Activated T-cell treated with anti-CD3 and anti-CD28 coated beads, Interleukin-2, amount 50 U/mL, for 4 hours (primary cell): ENCODE measurements around the gene OPTC. TPM values are rescaled to one million over a fixed set of nuclear protein-coding genes. Genes with fewer than 3 reads are reported as not detected.

Experiments
- ATAC-seq, 2 donors: fragments of 200-7000 bp; cut with Tn5 transposase; one replicate each; pipeline ENCODE4 v1.10.0; 2021
- DNase-seq: peaks from one replicate; pipeline ENCODE4 v3.0.0-alpha.2; 2020
- H3K27me3 Mint-ChIP-seq: one replicate; pipeline ENCODE4 v1.8.0; 2021; ENCODE audit warnings: low read depth, mixed read lengths
- H3K36me3 Mint-ChIP-seq: one replicate; pipeline ENCODE4 v1.8.0; 2022; ENCODE audit warnings: mixed read lengths; ENCODE audit not compliant: insufficient read depth
- H3K4me1 Mint-ChIP-seq: one replicate; pipeline ENCODE4 v1.8.0; 2021; ENCODE audit warnings: low read depth, mixed read lengths
- H3K4me3 Mint-ChIP-seq: one replicate; pipeline ENCODE4 v1.8.0; 2021; ENCODE audit warnings: mild to moderate bottlenecking, moderate library complexity, mixed read lengths
- H3K9me3 Mint-ChIP-seq: one replicate; pipeline ENCODE4 v1.8.0; 2021; ENCODE audit warnings: mixed read lengths
- total RNA-seq, 3 donors: library from RNA; stranded (reverse); gene quantifications; one replicate each; pipeline ENCODE4 v1.2.1, GENCODE V29; 2021

Gene OPTC
- total RNA-seq, 3 donors from 2014 or later = not detected

DNA sequence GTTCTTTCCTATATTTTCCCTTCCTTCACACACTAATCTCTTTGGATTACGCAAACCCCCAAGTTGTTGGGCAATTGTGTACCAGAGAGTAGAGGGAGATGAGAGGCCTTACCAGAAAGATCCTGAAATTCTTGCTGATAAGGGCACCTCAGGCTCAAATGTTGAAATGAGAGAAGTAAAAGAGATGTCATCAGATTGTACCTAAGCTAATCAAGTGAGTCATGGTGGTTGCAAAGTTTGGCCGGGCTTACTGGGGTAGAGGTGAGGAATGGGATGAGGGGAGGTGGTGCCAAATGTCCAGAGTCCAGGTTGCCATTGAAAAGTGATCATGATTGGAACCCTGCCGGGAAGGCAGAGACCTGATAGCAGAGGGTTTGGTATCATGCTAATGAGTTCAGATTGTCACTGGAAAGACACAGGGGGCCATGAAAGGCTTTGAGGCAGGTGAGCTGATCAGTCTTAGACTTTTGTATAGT lies 43.1 kb downstream of the OPTC start:
- H3K9me3 Mint-ChIP-seq = no peaks in the 10 kb centered on the region
- no peaks in the 10 kb centered on the region for H3K27me3 Mint-ChIP-seq
- H3K4me3 Mint-ChIP-seq = no peak overlapping the region
- H3K36me3 Mint-ChIP-seq = no peaks in the 10 kb centered on the region
- DNase-seq = no peak
- ATAC-seq = no peak
- no peaks in the 10 kb centered on the region for H3K4me1 Mint-ChIP-seq

DNA sequence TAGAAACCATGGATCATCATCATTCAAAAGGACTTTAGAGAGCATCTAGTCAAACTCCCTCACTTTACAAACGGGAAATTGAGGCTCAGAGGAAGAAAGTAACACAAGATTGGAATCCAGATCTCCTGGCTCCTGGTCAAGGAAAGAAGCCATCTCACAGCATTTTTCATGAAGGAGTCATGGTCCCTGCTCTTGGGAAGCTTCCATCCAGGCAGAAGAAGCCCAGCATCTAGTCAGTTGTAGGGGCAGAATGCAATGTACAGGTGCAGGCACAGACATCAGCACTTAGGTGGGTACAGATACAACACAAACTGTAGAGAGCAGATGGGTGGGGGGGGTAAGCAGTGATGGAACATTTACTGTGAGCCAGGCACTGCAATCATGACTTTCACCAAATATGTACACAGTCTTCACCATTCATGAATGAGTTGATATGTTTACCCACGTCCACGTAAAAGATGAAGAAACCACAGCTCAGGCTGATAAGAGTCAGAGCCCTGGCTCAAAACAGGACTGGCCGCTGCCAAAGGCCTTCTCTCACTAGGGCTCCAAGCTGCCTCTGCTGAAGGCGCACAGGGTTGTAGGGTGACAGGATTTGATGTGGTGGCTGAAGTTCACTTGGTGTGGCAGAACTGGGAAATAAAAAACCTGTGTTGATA lies 44.0 kb downstream of the OPTC start:
- H3K36me3 Mint-ChIP-seq = no peaks in the 10 kb centered on the region
- DNase-seq (no peak), ATAC-seq (no peak)
- no peaks in the 10 kb centered on the region for H3K4me1 Mint-ChIP-seq
- H3K27me3 Mint-ChIP-seq = no peaks in the 10 kb centered on the region
- no peaks in the 10 kb centered on the region for H3K9me3 Mint-ChIP-seq
- H3K4me3 Mint-ChIP-seq = no peak overlapping the region

DNA sequence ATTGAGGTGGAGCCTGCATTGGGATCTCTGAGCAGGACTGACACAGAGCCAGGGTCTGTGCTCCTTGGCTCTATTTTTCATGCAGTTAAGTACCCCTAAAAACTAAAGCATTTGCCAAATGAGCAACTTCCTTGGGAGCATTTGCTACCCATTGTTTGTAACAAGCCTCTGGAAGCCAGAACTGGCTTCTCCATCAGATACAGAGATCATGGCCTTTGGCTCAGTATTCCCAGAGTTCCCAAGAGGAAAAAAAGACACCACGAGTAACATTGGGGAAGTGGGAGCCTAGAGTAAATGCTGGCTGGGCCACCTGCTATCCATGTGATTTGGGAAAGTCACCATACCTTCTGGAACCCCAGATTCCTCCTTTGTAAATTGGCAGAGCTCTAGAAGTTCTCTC lies 44.8 kb downstream of the OPTC start:
- no peaks in the 10 kb centered on the region for H3K4me1 Mint-ChIP-seq
- H3K9me3 Mint-ChIP-seq = no peaks in the 10 kb centered on the region
- no peaks in the 10 kb centered on the region for H3K27me3 Mint-ChIP-seq
- H3K4me3 Mint-ChIP-seq = no peak overlapping the region
- no peak for ATAC-seq
- no peaks in the 10 kb centered on the region for H3K36me3 Mint-ChIP-seq
- no peak for DNase-seq

DNA sequence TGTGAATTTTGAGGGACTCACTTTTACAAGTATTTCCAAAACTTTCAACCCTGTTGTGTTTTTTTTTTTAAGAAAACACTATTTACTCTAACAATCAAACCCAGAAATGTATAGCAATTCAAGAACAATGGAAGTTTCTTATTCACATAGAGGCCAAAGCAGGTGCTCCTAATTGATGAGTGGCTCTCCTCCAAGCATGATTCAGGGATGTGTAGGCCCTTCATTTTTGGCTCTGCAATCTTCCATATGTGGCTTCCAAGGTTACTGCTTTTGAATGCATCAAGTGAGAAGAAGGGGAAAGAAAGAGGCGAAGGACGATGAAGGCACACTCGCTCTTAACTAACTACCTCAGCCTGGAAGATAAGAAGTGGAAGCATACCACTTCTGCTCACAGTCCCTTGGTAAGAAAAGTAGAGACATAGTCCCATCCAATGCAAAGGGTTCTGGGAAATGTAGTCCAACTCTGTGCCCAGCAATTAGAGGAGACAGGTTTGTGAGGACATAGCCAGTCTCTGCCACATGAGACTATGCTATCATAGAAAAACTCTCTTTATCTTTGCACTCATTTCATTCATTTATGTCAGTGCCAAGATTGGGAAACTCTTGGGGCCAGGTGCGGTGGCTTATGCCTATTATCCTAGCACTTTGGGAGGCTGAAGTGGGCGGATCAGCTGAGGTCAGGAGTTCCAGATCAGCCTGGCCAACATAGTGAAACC lies 46.0 kb downstream of the OPTC start:
- Mint-ChIP-seq H3K36me3 (no peaks in the 10 kb centered on the region), H3K27me3 (no peaks in the 10 kb centered on the region), H3K4me3 (no peak overlapping the region), H3K9me3 (no peaks in the 10 kb centered on the region), H3K4me1 (no peaks in the 10 kb centered on the region)
- DNase-seq (no peak), ATAC-seq (no peak)

DNA sequence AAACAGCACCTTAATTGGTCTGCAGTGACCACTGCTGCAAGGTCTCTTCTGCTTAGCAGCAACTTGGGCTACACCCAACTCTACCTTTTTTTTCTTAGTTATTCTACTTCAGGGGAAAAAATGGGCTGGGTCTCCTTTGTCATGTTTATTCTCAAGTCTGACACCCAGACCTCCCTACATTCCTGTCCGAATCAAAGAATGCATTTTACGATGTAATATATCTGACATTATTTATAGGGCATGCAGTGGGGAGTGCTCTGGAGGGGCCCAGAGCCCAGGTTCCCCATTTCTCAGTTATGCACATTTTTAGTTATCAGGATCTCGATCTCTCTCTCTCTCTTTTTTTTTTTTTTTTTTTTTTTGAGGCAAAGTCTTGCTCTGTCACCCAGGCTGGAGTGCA lies 50.5 kb downstream of the OPTC start:
- H3K4me1 Mint-ChIP-seq = no peaks in the 10 kb centered on the region
- ATAC-seq = no peak
- no peaks in the 10 kb centered on the region for H3K9me3 Mint-ChIP-seq
- no peak overlapping the region for H3K4me3 Mint-ChIP-seq
- H3K36me3 Mint-ChIP-seq = no peaks in the 10 kb centered on the region
- no peaks in the 10 kb centered on the region for H3K27me3 Mint-ChIP-seq
- no peak for DNase-seq

DNA sequence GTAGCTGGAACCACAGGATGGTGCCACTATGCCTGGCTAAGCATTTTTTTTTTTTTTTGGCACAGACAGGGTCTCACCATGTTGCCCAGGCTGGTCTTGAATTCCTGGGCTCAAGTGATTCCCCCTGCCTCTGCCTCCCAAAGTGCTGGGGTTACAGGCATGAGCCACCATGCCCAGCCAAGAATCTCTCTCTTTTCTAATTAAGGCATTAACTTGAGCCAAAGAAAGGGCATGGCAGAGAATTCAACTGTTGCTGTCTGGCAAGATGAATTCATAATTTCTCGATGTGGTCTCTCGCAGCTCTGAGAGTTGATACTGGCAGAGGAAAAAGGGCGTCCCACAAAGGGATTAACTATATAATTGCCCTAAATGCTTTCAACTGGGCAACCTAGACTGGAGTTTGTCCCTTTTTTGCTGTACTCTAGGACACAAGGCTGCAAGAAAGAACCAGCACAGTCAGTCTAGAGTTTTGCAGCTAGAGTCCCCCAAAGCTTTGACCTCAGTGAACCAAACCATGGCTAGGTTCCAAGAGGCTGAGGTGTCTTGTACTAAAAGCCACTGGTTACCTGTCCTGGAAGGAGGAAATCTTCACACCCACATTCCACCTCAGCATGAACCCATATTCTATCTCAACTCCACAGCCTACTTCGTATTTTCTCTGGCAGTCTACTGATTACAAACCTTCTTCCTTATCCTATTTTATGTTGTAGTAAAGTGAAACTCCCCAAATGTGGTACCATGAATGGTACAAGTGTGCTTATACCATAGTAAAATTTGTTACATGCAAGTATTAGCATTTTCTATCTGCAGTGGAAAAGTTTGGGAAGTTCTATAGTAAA lies 51.2 kb downstream of the OPTC start:
- ATAC-seq = no peak
- no peaks in the 10 kb centered on the region for H3K4me1 Mint-ChIP-seq
- H3K9me3 Mint-ChIP-seq = no peaks in the 10 kb centered on the region

DNA sequence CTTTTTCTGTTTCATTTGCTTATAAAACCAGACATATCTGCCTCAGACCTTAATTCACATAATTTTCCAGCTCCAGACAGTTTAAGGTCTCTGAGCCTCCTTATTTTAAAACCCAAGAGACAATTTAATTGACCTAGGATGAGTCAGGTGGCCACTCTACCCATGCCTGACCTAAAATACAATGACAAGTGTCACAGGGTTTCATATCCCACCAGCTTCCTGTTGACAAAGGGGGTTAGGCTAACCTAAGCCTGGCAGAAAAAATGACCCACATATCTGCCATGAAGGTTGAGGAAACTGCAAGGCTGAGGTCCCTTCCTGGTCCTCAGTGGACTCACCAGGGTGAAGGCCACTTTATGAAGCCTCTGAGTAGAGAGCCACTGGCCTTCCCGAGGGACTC lies 52.3 kb downstream of the OPTC start:
- H3K27me3 Mint-ChIP-seq = no peaks in the 10 kb centered on the region
- H3K4me3 Mint-ChIP-seq = no peak overlapping the region
- DNase-seq (no peak), ATAC-seq (no peak)
- no peaks in the 10 kb centered on the region for H3K36me3 Mint-ChIP-seq
- H3K9me3 Mint-ChIP-seq = no peaks in the 10 kb centered on the region
- H3K4me1 Mint-ChIP-seq = no peaks in the 10 kb centered on the region

More for the DNA sequence above, 51.2 kb downstream of the OPTC start:
- H3K4me3 Mint-ChIP-seq = no peak overlapping the region
- DNase-seq = no peak
- H3K36me3 Mint-ChIP-seq = no peaks in the 10 kb centered on the region
- no peaks in the 10 kb centered on the region for H3K27me3 Mint-ChIP-seq

DNA sequence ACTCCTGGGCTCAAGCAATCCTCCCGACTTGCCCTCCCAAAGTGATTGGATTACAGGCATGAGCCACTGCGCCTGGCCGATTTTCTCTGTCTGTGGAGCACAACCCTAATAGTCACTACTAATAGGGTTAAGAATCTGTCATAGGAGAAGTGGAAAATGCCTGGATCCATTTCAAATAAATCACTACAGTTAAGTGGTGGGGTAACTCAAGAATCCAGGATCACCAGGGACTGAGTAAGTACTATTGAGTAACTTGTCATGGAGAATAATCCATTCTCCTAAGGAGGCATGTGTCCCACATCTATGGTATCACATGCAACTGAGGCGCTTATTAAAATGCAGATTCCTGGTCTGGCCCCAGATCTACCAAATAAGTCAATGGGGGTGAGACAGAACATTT lies 53.2 kb downstream of the OPTC start:
- no peaks in the 10 kb centered on the region for H3K27me3 Mint-ChIP-seq
- H3K4me3 Mint-ChIP-seq = no peak overlapping the region
- ATAC-seq = no peak
- no peaks in the 10 kb centered on the region for H3K4me1 Mint-ChIP-seq
- no peaks in the 10 kb centered on the region for H3K36me3 Mint-ChIP-seq
- no peaks in the 10 kb centered on the region for H3K9me3 Mint-ChIP-seq
- no peak for DNase-seq

DNA sequence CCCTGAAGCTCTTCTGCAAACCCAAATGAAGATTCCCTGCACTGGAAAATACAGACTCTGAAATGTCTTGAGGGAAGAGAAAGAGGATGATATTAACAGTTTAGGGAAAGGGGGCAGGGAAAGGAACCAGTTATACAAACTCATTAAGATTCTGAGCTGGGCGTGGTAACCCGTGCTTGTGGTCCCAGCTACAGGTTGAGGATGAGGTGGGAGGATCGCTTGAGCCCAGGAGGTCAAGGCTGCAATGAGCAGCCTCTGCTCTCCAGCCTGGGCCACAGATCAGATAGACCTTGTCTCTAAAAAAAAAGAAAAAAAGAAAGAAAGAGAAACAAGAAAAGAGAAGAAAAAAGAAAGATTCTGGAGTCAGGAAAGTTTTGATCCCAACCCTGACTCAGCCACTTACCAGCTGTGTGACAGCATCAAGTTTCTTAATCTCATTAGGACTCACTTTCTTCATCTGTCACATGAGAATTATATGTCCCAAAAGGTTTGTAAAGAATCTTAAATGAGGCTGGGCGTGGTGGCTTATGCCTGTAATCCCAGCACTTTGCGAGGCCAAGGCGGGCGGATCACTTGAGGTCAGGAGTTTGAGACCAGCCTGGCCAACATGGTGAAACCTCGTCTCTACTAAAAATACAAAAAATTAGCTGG lies 53.9 kb downstream of the OPTC start:
- no peak overlapping the region for H3K4me3 Mint-ChIP-seq
- H3K36me3 Mint-ChIP-seq = no peaks in the 10 kb centered on the region
- no peaks in the 10 kb centered on the region for H3K27me3 Mint-ChIP-seq
- H3K4me1 Mint-ChIP-seq = no peaks in the 10 kb centered on the region
- DNase-seq (no peak), ATAC-seq (no peak)
- H3K9me3 Mint-ChIP-seq = no peaks in the 10 kb centered on the region

DNA sequence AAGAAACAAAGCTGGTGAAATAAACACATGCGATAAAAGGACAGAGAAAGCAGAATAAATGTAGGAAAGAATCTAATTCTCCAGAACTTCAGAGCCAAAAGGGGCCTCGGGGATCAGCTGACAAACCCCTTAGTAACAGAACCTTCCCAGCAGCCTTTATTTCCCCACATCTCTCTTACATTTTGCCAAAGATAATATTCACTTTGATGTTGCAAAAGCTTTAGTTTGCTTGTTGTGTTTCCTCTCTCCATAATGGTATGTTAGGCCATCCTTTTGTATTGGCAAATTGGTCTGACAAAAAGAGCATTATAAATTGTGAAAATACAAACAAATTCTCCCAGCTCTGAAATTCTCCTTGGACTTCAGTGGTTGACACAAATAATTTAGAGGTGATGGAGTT lies 54.9 kb downstream of the OPTC start:
- H3K4me3 Mint-ChIP-seq = no peak overlapping the region
- no peaks in the 10 kb centered on the region for H3K36me3 Mint-ChIP-seq
- no peaks in the 10 kb centered on the region for H3K9me3 Mint-ChIP-seq
- no peak for DNase-seq
- no peaks in the 10 kb centered on the region for H3K27me3 Mint-ChIP-seq
- H3K4me1 Mint-ChIP-seq = no peaks in the 10 kb centered on the region
- no peak for ATAC-seq

DNA sequence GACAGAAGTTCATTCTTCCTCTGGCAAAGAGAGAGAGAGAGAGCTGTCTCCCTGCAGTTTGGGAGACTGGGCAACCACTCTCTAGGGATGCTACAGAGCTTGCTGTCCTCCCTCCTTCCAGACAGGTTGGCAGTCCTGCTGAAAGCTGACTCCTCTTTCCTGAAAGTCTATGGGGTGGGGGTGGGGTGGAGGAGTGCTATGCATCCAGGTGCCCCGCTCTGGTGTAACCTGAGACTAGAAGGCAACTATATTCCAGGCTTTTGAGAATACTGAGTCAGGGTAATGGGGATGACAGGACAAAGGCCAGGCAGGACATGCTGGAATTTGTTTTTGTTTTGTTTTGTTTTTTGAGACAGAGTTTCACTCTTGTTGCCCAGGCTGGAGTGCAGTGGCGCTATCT lies 55.4 kb downstream of the OPTC start:
- Mint-ChIP-seq H3K36me3 (no peaks in the 10 kb centered on the region), H3K9me3 (no peaks in the 10 kb centered on the region)
- no peak for ATAC-seq

DNA sequence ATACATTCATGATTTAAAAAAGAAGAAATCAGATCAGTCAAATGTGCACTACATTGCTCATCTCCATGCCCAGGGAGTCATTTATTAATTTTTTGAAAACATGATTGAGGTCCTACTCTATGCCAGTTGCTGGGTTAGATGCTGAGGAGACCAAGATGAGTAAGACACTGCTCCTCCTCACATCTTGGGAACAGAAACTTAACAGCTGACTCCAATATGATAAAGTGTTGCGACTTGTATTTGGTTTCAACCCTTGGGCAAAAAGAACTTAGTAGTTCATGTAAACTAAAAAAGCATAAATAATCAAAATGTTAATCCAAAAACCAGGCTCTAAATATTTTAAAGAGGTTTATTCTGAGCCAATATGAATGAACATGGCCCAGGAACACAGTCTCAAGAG lies 56.9 kb downstream of the OPTC start:
- Mint-ChIP-seq H3K9me3 (no peaks in the 10 kb centered on the region), H3K27me3 (no peaks in the 10 kb centered on the region), H3K4me3 (no peak overlapping the region), H3K4me1 (no peaks in the 10 kb centered on the region), H3K36me3 (no peaks in the 10 kb centered on the region)
- DNase-seq = no peak
- no peak for ATAC-seq

More for the DNA sequence above, 55.4 kb downstream of the OPTC start:
- Mint-ChIP-seq H3K4me1 (no peaks in the 10 kb centered on the region), H3K4me3 (no peak overlapping the region), H3K27me3 (no peaks in the 10 kb centered on the region)
- DNase-seq = no peak

DNA sequence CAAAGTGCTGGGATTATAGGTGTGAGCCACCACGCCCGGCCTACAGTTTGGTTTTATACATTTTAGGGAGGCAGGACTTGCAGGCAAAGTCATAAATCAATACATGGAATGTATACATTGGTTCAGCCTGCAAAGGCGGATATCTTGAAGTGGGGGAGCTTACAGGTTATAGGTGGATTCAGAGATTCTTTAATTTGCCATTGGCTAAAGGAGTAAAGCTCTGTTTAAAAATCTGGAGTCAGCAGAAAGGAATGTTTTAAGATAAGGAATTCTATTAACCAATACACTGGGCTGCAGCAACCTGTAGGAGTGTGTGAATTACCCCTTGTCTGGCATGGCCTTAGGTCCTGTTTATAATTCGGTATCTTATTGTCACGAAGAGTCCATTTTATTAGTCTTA lies 57.6 kb downstream of the OPTC start:
- no peak for DNase-seq
- no peaks in the 10 kb centered on the region for H3K9me3 Mint-ChIP-seq
- H3K4me3 Mint-ChIP-seq = no peak overlapping the region
- H3K36me3 Mint-ChIP-seq = no peaks in the 10 kb centered on the region
- no peak for ATAC-seq
- H3K27me3 Mint-ChIP-seq = no peaks in the 10 kb centered on the region
- no peaks in the 10 kb centered on the region for H3K4me1 Mint-ChIP-seq

DNA sequence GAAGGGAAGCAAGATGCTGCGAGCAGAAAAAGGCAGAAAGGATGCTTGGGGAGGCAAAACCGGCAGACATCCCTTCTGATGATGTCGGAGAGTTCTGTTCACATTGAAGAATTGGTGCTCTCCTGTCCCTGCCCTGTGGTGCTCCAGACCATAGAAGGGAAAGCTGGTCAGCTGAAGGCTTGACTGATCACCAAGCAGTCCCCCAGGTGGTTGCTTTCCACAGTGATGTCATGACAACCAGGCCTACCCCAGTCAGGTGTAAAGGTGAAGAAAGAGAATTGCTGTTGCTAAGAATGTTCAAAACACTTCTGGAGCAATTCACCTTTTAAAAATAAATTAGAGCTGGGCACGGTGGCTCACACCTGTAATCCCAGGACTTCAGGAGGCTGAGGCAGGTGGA lies 59.5 kb downstream of the OPTC start:
- ATAC-seq (no peak), DNase-seq (no peak)
- H3K36me3 Mint-ChIP-seq = no peaks in the 10 kb centered on the region
- H3K4me1 Mint-ChIP-seq = no peaks in the 10 kb centered on the region
- no peaks in the 10 kb centered on the region for H3K9me3 Mint-ChIP-seq
- H3K4me3 Mint-ChIP-seq = no peak overlapping the region
- H3K27me3 Mint-ChIP-seq = no peaks in the 10 kb centered on the region
